MM.1S (cell line): ENCODE data around the gene BRD3OS.

Experiments
- DNase-seq: peaks from one replicate; pipeline ENCODE4 v3.0.0-alpha.2; 2015
- H2AFZ ChIP-seq: fragments of 300-600 bp; sonication (generic); 2 replicates; pipeline ENCODE4 v1.6.0; 2016; ENCODE audit warnings: antibody characterized with exemption, low read length
- H3F3A ChIP-seq: fragments of 300-600 bp; sonication (generic); 2 replicates; pipeline ENCODE4 v1.6.1; 2016; ENCODE audit warnings: mild to moderate bottlenecking, antibody characterized with exemption, low read length, moderate library complexity, mixed read lengths; ENCODE audit not compliant: insufficient read depth
- H3K27ac ChIP-seq: fragments of 300-600 bp; sonication (generic); 2 replicates; pipeline ENCODE4 v1.5.1; 2016; ENCODE audit warnings: mild to moderate bottlenecking, low read length
- H3K27me3 ChIP-seq: fragments of 300-600 bp; sonication (generic); replicated peaks from 2 replicates; pipeline ENCODE4 v1.6.0; 2016; ENCODE audit warnings: low read length; ENCODE audit not compliant: insufficient read depth
- H3K36me3 ChIP-seq: fragments of 300-600 bp; sonication (generic); replicated peaks from 2 replicates; pipeline ENCODE4 v1.6.1; 2016; ENCODE audit warnings: mild to moderate bottlenecking, low read length, mixed read lengths; ENCODE audit not compliant: insufficient read depth
- H3K4me1 ChIP-seq: fragments of 300-600 bp; sonication (generic); 2 replicates; pipeline ENCODE4 v1.6.1; 2016; ENCODE audit warnings: low read length, mixed read lengths
- H3K4me2 ChIP-seq: fragments of 300-600 bp; sonication (generic); 2 replicates; pipeline ENCODE4 v1.6.0; 2016; ENCODE audit warnings: low read depth, low read length
- H3K4me3 ChIP-seq: fragments of 300-600 bp; sonication (generic); 2 replicates; pipeline ENCODE4 v1.5.1; 2016; ENCODE audit warnings: low read length, mixed read lengths
- H3K79me2 ChIP-seq: fragments of 300-600 bp; sonication (generic); 2 replicates; pipeline ENCODE4 v1.6.1; 2016; ENCODE audit warnings: mixed run types, low read length, mixed read lengths
- H3K9ac ChIP-seq: fragments of 300-600 bp; sonication (generic); 2 replicates; pipeline ENCODE4 v1.6.1; 2016; ENCODE audit warnings: low read length, mixed read lengths
- H3K9me2 ChIP-seq: fragments of 300-600 bp; sonication (generic); replicated peaks from 2 replicates; pipeline ENCODE4 v1.6.1; 2016; ENCODE audit warnings: mild to moderate bottlenecking, low read length, mixed read lengths; ENCODE audit not compliant: insufficient read depth
- H3K9me3 ChIP-seq: fragments of 300-600 bp; sonication (generic); replicated peaks from 2 replicates; pipeline ENCODE4 v1.6.1; 2016; ENCODE audit warnings: mild to moderate bottlenecking, low read length, mixed read lengths; ENCODE audit not compliant: insufficient read depth
- H4K20me1 ChIP-seq: fragments of 300-600 bp; sonication (generic); 2 replicates; pipeline ENCODE4 v1.6.1; 2016; ENCODE audit warnings: mild to moderate bottlenecking, low read length, moderate library complexity, mixed read lengths; ENCODE audit not compliant: insufficient read depth
- CTCF ChIP-seq: fragments of 300-600 bp; sonication (generic); IDR thresholded peaks from 2 replicates; pipeline ENCODE4 v1.5.1; 2016; ENCODE audit warnings: antibody characterized with exemption, low read length, mixed read lengths
- EZH2 ChIP-seq: fragments of 300-600 bp; sonication (generic); optimal IDR thresholded peaks from 2 replicates; pipeline ENCODE3; 2017; ENCODE audit warnings: low read depth, mild to moderate bottlenecking, antibody characterized with exemption, low read length, mixed read lengths
- EZH2phosphoT487 ChIP-seq: fragments of 300-600 bp; sonication (generic); IDR thresholded peaks from 2 replicates; pipeline ENCODE4 v1.6.1; 2018; ENCODE audit warnings: antibody characterized with exemption, low read length

The BRD3OS gene

GRCh38 chr9:134067904-134068743, 42.8 kb downstream of the BRD3OS start, which contains the start of gene BRD3:
Gene BRD3, minus strand, starts transcription at chr9:134068026. Its CDS starts 14,549 bp downstream, at chr9:134053477.
- Histone ChIP-seq H3K4me1 (peaks cover 6% of the 10 kb centered on the region; the same call in 1 of the 2 replicates), H3K79me2 (peaks cover 21% of the 10 kb centered on the region)
- DNase-seq, result peak; percentile 91

GRCh38 chr9:134068744-134069479, 43.6 kb downstream of the BRD3OS start:
- H3F3A ChIP-seq, result no peaks in the 10 kb centered on the region
- no peaks in the 10 kb centered on the region for H4K20me1 ChIP-seq
- peaks cover 47% of the 10 kb centered on the region for H3K27me3 ChIP-seq
- peak overlapping the region; percentile 92 for H3K4me2 ChIP-seq
- TF ChIP-seq EZH2phosphoT487 (no peak), CTCF (no peak), EZH2 (no peak)
- no peaks in the 10 kb centered on the region for H3K9me3 ChIP-seq
- peak overlapping the region; percentile 93 for H2AFZ ChIP-seq
- H3K4me1 ChIP-seq, result peaks cover 6% of the 10 kb centered on the region; the same call in 1 of the 2 replicates
- H3K9ac ChIP-seq, result peak overlapping the region; percentile 31; the same call in 1 of the 2 replicates
- H3K4me3 ChIP-seq, result peak overlapping the region; percentile 68
- no peaks in the 10 kb centered on the region for H3K36me3 ChIP-seq
- H3K27ac ChIP-seq, result no peak overlapping the region
- peaks cover 21% of the 10 kb centered on the region for H3K79me2 ChIP-seq
- DNase-seq, result no peak
- H3K9me2 ChIP-seq, result no peaks in the 10 kb centered on the region

More at GRCh38 chr9:134067904-134068743, 42.8 kb downstream of the BRD3OS start, which contains the start of gene BRD3:
- Histone ChIP-seq H3K9ac (peak within 1 kb of the TSS; percentile 57; the same call in 1 of the 2 replicates), H3F3A (no peaks in the 10 kb centered on the region), H3K4me2 (peak within 1 kb of the TSS; percentile 92), H2AFZ (peak within 1 kb of the TSS; percentile 93), H3K27ac (no peak within 1 kb of the TSS), H3K9me2 (no peaks in the 10 kb centered on the region), H3K36me3 (no peaks in the 10 kb centered on the region), H3K27me3 (peaks cover 39% of the 10 kb centered on the region), H3K4me3 (peak within 1 kb of the TSS; percentile 74), H4K20me1 (no peaks in the 10 kb centered on the region), H3K9me3 (no peaks in the 10 kb centered on the region)
- TF ChIP-seq EZH2phosphoT487, result no peak
- TF ChIP-seq CTCF, result no peak
- no peak for TF ChIP-seq EZH2

- TF ChIP-seq EZH2 (no peak), CTCF (no peak), EZH2phosphoT487 (no peak)
- Histone ChIP-seq H3K36me3 (no peaks in the 10 kb centered on the region), H3K27me3 (peaks cover 56% of the 10 kb centered on the region), H3K4me2 (no peak overlapping the region), H3K4me3 (no peak overlapping the region), H2AFZ (no peak overlapping the region), H3K4me1 (peaks cover 6% of the 10 kb centered on the region; the same call in 1 of the 2 replicates), H3K79me2 (peaks cover 17% of the 10 kb centered on the region), H3F3A (no peaks in the 10 kb centered on the region), H3K9ac (no peak overlapping the region), H4K20me1 (no peaks in the 10 kb centered on the region), H3K9me3 (no peaks in the 10 kb centered on the region), H3K9me2 (no peaks in the 10 kb centered on the region), H3K27ac (no peak overlapping the region)
- DNase-seq, result no peak
Observed at GRCh38 chr9:134069480-134070399, 44.5 kb downstream of the BRD3OS start.
